ENCODE data around the gene PLCB4.

The PLCB4 gene

GRCh38 chr20:9250511-9250910 is 181.6 kb downstream of the PLCB4 start:
- TF ChIP-seq, protein P1, sequence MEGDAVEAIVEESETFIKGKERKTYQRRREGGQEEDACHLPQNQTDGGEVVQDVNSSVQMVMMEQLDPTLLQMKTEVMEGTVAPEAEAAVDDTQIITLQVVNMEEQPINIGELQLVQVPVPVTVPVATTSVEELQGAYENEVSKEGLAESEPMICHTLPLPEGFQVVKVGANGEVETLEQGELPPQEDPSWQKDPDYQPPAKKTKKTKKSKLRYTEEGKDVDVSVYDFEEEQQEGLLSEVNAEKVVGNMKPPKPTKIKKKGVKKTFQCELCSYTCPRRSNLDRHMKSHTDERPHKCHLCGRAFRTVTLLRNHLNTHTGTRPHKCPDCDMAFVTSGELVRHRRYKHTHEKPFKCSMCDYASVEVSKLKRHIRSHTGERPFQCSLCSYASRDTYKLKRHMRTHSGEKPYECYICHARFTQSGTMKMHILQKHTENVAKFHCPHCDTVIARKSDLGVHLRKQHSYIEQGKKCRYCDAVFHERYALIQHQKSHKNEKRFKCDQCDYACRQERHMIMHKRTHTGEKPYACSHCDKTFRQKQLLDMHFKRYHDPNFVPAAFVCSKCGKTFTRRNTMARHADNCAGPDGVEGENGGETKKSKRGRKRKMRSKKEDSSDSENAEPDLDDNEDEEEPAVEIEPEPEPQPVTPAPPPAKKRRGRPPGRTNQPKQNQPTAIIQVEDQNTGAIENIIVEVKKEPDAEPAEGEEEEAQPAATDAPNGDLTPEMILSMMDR (IDR thresholded peaks at IDR 0.05; ENCODE audit: insufficient read depth, low read depth, low read length, missing control alignments) = no peak
- DNase-seq (ENCODE audit: low read depth) = no peak
- no peak overlapping the region for H3K4me3 ChIP-seq (ENCODE audit: low read depth, low read length)

- TF ChIP-seq, protein P1 (IDR thresholded peaks at IDR 0.05; ENCODE audit: insufficient read depth, low read depth, low read length, missing control alignments) = no peak
- H3K4me3 ChIP-seq (ENCODE audit: low read depth, low read length) = no peak overlapping the region
- DNase-seq (ENCODE audit: low read depth) = no peak
These were observed 184.2 kb downstream of the PLCB4 start for GRCh38 chr20:9253006-9253539.

DNA sequence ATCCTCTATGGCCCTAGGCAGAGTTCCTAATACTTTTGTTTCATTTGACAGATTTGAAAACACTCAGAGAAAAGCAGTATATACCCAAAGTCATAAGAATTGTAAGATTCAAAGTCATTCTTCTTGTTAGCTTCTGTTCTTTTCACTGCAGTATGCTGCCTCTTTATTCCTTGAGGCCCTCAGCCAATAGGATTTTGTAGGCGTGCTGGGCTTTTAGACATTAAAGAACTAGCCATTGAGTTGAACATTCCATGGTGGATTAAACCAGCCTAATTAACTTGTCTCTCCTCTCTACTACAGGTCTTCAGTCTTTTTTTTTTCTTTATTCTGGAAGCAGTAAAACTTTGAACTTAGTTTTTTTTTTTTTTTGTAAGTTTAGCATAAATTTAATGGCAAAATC is 186.3 kb downstream of the PLCB4 start:
- TF ChIP-seq, protein P1 (IDR thresholded peaks at IDR 0.05; ENCODE audit: insufficient read depth, low read depth, low read length, missing control alignments) = no peak
- H3K4me3 ChIP-seq (ENCODE audit: low read depth, low read length) = no peak overlapping the region
- DNase-seq (ENCODE audit: low read depth) = no peak

DNA sequence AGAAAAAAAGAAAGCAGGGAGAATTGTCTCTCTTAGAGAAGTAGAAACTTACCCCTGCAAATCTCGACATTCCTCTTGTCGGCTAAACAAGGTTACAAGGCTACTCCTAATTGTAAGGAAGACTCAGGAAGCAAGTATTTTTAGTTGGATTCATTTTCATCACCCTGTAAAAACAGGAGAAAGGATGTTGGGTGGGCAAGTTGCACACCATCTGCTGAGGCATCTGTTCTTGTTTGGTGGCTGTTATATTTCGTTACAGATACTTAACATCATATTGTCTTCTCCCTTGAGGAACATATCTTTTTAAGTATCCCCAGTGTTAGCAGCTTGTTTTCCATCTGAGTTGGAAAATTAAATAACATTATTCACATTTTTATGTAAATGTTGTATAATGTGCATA is 187.5 kb downstream of the PLCB4 start:
- DNase-seq (ENCODE audit: low read depth) = no peak

GRCh38 chr20:9258901-9259300 is 190.0 kb downstream of the PLCB4 start:
- no peak for DNase-seq (ENCODE audit: low read depth)
- no peak overlapping the region for H3K4me3 ChIP-seq (ENCODE audit: low read depth, low read length)
- TF ChIP-seq, protein P1 (IDR thresholded peaks at IDR 0.05; ENCODE audit: insufficient read depth, low read depth, low read length, missing control alignments) = no peak

More for the DNA sequence above, 187.5 kb downstream of the PLCB4 start:
- no peak overlapping the region for H3K4me3 ChIP-seq (ENCODE audit: low read depth, low read length)
- TF ChIP-seq, protein P1 (IDR thresholded peaks at IDR 0.05; ENCODE audit: insufficient read depth, low read depth, low read length, missing control alignments) = no peak

- no peak overlapping the region for H3K4me3 ChIP-seq (ENCODE audit: low read depth, low read length)
- TF ChIP-seq, protein P1 (IDR thresholded peaks at IDR 0.05; ENCODE audit: insufficient read depth, low read depth, low read length, missing control alignments) = no peak
- no peak for DNase-seq (ENCODE audit: low read depth)
These were observed 191.1 kb downstream of the PLCB4 start for GRCh38 chr20:9260027-9260426.

DNA sequence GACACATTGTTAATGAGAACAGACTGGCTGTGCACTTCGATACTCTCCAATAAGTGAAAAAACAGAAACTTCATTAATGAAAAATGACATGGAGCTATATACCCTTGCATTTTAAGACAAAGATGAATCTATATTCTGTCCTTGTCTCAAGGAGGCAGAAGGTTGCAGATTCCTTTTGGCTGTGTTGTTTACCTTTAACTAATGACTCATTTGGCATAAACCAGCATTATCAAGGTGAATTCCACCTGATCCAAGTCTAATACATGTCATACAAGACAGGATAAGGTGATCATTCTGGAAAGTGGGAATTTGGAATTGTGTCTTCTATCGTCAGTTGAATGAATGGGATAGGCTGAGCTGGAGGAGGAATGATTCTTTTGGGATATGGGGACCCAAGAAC is 192.9 kb downstream of the PLCB4 start:
- TF ChIP-seq, protein P1 (IDR thresholded peaks at IDR 0.05; ENCODE audit: insufficient read depth, low read depth, low read length, missing control alignments) = no peak
- no peak overlapping the region for H3K4me3 ChIP-seq (ENCODE audit: low read depth, low read length)
- no peak for DNase-seq (ENCODE audit: low read depth)

Measured in GM12865 (cell line).